KMS-11 (cell line): ENCODE data around the gene DENND5A.
A peak's percentile ranks its signal among the peaks of the same experiment; 100 is the strongest.

Source experiments
- H2AFZ ChIP-seq: fragments of 200-600 bp; sonication (generic); 2 replicates; pipeline ENCODE4 v1.6.1; 2016; ENCODE audit warnings: antibody characterized with exemption, mixed run types, low read depth
- H3K27ac ChIP-seq: fragments of 200-600 bp; sonication (generic); 2 replicates; pipeline ENCODE4 v1.6.1; 2016; ENCODE audit warnings: mild to moderate bottlenecking, mixed run types
- H3K27me3 ChIP-seq: fragments of 200-600 bp; sonication (generic); 2 replicates; pipeline ENCODE4 v1.6.1; 2017; ENCODE audit warnings: mild to moderate bottlenecking, low read depth, mixed run types, moderate library complexity; ENCODE audit not compliant: insufficient read depth
- H3K36me3 ChIP-seq: fragments of 200-600 bp; sonication (generic); 2 replicates; pipeline ENCODE4 v1.6.1; 2017; ENCODE audit warnings: mild to moderate bottlenecking, mixed run types; ENCODE audit not compliant: insufficient read depth
- H3K4me1 ChIP-seq: fragments of 200-600 bp; sonication (generic); 2 replicates; pipeline ENCODE4 v1.6.1; 2016; ENCODE audit warnings: mild to moderate bottlenecking, low read depth, mixed run types; ENCODE audit not compliant: poor library complexity, severe bottlenecking
- H3K4me2 ChIP-seq: fragments of 200-600 bp; sonication (generic); 2 replicates; pipeline ENCODE4 v1.7.0; 2016; ENCODE audit warnings: mild to moderate bottlenecking, mixed run types
- H3K4me3 ChIP-seq: fragments of 200-600 bp; sonication (generic); IDR thresholded peaks from 2 replicates; pipeline ENCODE4 v1.6.1; 2017; ENCODE audit warnings: low read depth, low read length, mixed read lengths; ENCODE audit not compliant: insufficient read depth
- H3K79me2 ChIP-seq: fragments of 200-600 bp; sonication (generic); 2 replicates; pipeline ENCODE4 v1.6.1; 2016; ENCODE audit warnings: low read depth, mixed run types; ENCODE audit not compliant: insufficient read depth
- H3K9ac ChIP-seq: fragments of 200-600 bp; sonication (generic); 2 replicates; pipeline ENCODE4 v1.6.1; 2016; ENCODE audit warnings: mild to moderate bottlenecking, mixed run types
- H4K20me1 ChIP-seq: fragments of 200-600 bp; sonication (generic); 2 replicates; pipeline ENCODE4 v1.6.1; 2016; ENCODE audit warnings: mild to moderate bottlenecking, mixed run types; ENCODE audit not compliant: insufficient read depth
- TF ChIP-seq, protein P1 (sequence below): fragments of 200-600 bp; sonication (generic); conservative IDR thresholded peaks from 2 replicates; pipeline ENCODE4 v1.6.1; 2017; ENCODE audit warnings: low read depth, mild to moderate bottlenecking, antibody characterized with exemption, low read length, moderate library complexity, mixed read lengths

Gene DENND5A

DNA sequence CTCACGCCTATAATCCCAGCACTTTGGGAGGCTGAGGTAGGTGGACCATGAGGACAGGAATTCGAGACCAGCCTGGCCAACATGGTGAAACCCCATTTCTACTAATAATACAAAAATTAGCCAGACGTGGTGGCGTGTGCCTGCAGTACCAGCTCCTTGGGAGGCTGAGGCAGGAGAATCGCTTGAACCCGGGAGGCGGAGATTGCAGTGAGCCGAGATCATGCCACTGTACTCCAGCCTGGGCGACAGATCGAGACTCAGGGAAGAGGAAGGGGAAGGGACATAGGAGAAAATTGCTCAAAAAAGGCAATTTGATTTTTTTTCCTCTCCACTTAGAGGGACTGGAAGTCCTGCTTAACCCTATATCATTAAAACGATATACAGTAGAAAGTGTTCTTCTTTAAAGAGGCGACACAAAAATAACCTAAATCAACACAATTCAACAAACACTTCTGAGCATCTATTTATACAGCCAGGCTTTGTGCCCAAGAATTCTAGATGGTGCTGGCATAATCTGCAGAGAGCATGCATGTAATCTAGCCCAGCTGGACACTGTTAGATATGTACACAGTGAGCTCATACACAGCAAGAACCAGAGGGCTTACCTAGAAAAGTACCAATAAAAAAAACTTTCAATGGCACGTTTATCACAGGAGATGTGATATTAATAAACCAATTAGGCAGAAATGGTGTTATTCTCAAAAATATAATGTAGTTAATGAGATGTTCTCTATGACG is 20.9 kb upstream of the DENND5A start:
- TF ChIP-seq, protein P1, sequence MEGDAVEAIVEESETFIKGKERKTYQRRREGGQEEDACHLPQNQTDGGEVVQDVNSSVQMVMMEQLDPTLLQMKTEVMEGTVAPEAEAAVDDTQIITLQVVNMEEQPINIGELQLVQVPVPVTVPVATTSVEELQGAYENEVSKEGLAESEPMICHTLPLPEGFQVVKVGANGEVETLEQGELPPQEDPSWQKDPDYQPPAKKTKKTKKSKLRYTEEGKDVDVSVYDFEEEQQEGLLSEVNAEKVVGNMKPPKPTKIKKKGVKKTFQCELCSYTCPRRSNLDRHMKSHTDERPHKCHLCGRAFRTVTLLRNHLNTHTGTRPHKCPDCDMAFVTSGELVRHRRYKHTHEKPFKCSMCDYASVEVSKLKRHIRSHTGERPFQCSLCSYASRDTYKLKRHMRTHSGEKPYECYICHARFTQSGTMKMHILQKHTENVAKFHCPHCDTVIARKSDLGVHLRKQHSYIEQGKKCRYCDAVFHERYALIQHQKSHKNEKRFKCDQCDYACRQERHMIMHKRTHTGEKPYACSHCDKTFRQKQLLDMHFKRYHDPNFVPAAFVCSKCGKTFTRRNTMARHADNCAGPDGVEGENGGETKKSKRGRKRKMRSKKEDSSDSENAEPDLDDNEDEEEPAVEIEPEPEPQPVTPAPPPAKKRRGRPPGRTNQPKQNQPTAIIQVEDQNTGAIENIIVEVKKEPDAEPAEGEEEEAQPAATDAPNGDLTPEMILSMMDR = no peak
- H3K27me3 ChIP-seq = no peaks in the 10 kb centered on the region; the same call in 1 of the 2 replicates
- no peak overlapping the region for H3K27ac ChIP-seq
- no peak overlapping the region for H3K4me3 ChIP-seq
- no peak overlapping the region for H2AFZ ChIP-seq
- H3K79me2 ChIP-seq = no peaks in the 10 kb centered on the region
- H3K4me1 ChIP-seq = peaks cover 10% of the 10 kb centered on the region
- H3K9ac ChIP-seq = no peak overlapping the region
- H3K4me2 ChIP-seq = no peak overlapping the region
- H3K36me3 ChIP-seq = no peaks in the 10 kb centered on the region
- H4K20me1 ChIP-seq = 0 out of 2 replicates have a peak, but pooled peaks cover 7% of the 10 kb centered on the region

DNA sequence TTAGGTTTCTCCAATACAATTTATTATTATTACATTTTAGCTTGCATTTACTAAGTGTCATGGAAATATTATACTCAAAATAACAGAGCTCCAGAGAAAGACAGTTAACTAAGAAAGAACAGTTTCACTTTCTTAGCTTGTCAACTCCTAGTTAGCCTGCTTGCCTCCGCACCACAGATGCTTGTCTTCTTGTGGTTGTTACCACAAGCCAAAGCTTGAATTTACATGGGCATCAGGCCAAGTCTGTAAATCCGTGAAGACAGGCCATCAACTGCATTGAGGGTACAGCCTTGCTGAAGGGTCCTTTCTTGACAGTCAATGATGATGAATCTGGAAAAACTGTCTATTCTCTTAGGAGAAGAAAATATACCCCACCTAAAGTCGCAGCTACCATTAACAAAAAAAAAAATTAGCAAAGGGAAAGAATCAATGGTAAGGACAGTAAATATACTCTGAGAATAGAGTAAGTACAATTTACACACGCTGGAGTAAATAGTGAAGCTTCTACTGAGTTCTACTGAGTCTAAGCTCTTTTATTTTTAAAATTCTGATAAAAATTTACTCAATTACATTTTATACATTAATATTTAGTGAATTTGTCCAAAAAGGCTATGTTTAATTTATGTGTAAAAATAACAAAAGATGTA is 15.6 kb upstream of the DENND5A start:
- Histone ChIP-seq H3K36me3 (no peaks in the 10 kb centered on the region), H3K4me3 (no peak overlapping the region), H3K9ac (no peak overlapping the region), H3K27me3 (no peaks in the 10 kb centered on the region; the same call in 1 of the 2 replicates), H2AFZ (no peak overlapping the region), H3K4me1 (peaks cover 23% of the 10 kb centered on the region), H3K79me2 (no peaks in the 10 kb centered on the region), H4K20me1 (0 out of 2 replicates have a peak, but pooled peaks cover 7% of the 10 kb centered on the region), H3K4me2 (peak overlapping the region; percentile 47), H3K27ac (no peak overlapping the region)
- TF ChIP-seq, protein P1 = no peak

DNA sequence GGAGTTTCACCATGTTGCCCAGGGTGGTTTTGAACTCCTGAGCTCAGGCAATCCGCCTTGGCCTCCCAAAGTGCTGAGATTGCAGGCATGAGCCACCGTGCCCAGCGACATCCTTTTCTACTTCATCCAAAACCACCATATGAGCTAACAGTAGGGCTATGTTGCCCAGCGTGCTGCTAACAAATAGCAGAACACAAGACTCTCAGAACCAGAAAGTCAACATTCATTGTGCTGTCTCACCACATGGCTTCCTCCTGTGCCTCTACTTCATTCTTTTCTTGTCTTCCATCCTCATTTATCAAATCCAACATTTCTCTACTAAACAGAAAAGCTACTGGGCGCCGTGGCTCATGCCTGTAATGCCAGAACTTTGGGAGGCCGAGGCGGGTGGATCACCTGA is 12.0 kb upstream of the DENND5A start:
- TF ChIP-seq, protein P1 = no peak
- H3K4me1 ChIP-seq = peaks cover 24% of the 10 kb centered on the region
- H3K27me3 ChIP-seq = no peaks in the 10 kb centered on the region; the same call in 1 of the 2 replicates
- H3K9ac ChIP-seq = no peak overlapping the region
- no peak overlapping the region for H3K27ac ChIP-seq
- H3K36me3 ChIP-seq = no peaks in the 10 kb centered on the region
- H4K20me1 ChIP-seq = 0 out of 2 replicates have a peak, but pooled peaks cover 7% of the 10 kb centered on the region
- no peaks in the 10 kb centered on the region for H3K79me2 ChIP-seq
- no peak overlapping the region for H2AFZ ChIP-seq
- H3K4me3 ChIP-seq = no peak overlapping the region
- H3K4me2 ChIP-seq = no peak overlapping the region

DNA sequence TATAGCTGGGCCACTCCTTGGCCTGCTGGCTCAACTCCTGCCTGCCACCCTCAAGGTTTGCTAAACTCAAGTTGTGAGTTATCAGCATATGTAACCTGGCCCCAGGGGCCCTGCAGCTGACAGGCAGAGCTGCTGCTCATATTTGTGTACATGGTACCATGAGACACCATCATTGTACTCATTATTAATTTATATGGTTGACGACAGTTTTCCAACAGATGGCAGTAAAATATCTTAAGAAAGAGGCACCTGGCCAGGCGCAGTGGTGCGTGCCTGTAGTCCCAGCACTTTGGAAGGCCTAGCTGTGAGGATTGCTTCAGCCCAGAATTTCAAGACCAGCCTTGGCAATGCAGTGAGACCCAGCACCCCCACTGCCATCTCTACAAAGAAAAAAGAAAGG is 11.4 kb upstream of the DENND5A start:
- TF ChIP-seq, protein P1 = no peak
- Histone ChIP-seq H3K36me3 (no peaks in the 10 kb centered on the region), H3K4me1 (peaks cover 26% of the 10 kb centered on the region), H3K27ac (no peak overlapping the region), H3K9ac (no peak overlapping the region), H3K4me2 (no peak overlapping the region), H2AFZ (no peak overlapping the region), H4K20me1 (0 out of 2 replicates have a peak, but pooled peaks cover 4% of the 10 kb centered on the region), H3K27me3 (no peaks in the 10 kb centered on the region; the same call in 1 of the 2 replicates), H3K79me2 (no peaks in the 10 kb centered on the region), H3K4me3 (no peak overlapping the region)
